SK-N-MC (cell line): ENCODE data around the gene AP5S1.

Experiments
- EZH2 ChIP-seq: fragments of 200-600 bp; sonication (generic); IDR thresholded peaks from one replicate; pipeline ENCODE4 v1.6.1; 2017; ENCODE audit warnings: antibody characterized with exemption
- POLR2AphosphoS5 ChIP-seq: IDR thresholded peaks from 2 replicates; pipeline ENCODE4 v1.6.1; 2012; ENCODE audit warnings: mild to moderate bottlenecking, low read depth, low read length, borderline replicate concordance

- TF ChIP-seq EZH2 (no peak), POLR2AphosphoS5 (no peak)
Observed at GRCh38 chr20:3861191-3861590, 40.8 kb downstream of the AP5S1 start.
